PC-9 (cell line): ENCODE measurements around the gene CSTF1. TPM values are rescaled to one million over a fixed set of nuclear protein-coding genes. Genes with fewer than 3 reads are reported as not detected.
A peak's percentile ranks its signal among the peaks of the same experiment; 100 is the strongest.

ENCODE experiments used
- BruUV-seq: library from RNA; stranded (reverse); fragments of 400-500 nt; replicated peaks from 2 replicates; lab custom pipeline; 2021; lab: Mats Ljungman, UMichigan
- CTCF ChIA-PET: fragments of 300-600 bp; sonication (Branson Sonifier 250); formaldehyde crosslinking; loops from one replicate; lab custom pipeline; 2022; ENCODE audit warnings: antibody characterized with exemption; lab: Charles Lee
- POLR2A ChIA-PET: fragments of 300-600 bp; sonication (Branson Sonifier 250); formaldehyde crosslinking; loops from one replicate; lab custom pipeline; 2022; ENCODE audit warnings: antibody characterized with exemption; ENCODE audit not compliant: unreplicated experiment; lab: Charles Lee
- DNase-seq, 2 experiments: peaks; one replicate each; pipeline versions ENCODE4 v3.0.0 to v3.0.0-alpha.2; 2015 to 2022; ENCODE audit warnings: mixed read lengths in 1 of 2
- H2AFZ ChIP-seq: fragments of 200-600 bp; sonication (generic); 2 replicates; pipeline ENCODE4 v1.8.1; 2017; ENCODE audit warnings: antibody characterized with exemption
- H3F3A ChIP-seq: fragments of 200-600 bp; sonication (generic); 2 replicates; pipeline ENCODE4 v1.8.1; 2017; ENCODE audit warnings: antibody characterized with exemption, mild to moderate bottlenecking, low read depth; ENCODE audit not compliant: insufficient read depth
- H3K27ac ChIP-seq: fragments of 200-600 bp; sonication (generic); 2 replicates; pipeline ENCODE4 v1.6.1; 2016; ENCODE audit warnings: mixed run types
- H3K27me3 ChIP-seq: fragments of 200-600 bp; sonication (generic); 2 replicates; pipeline ENCODE4 v1.6.1; 2016; ENCODE audit warnings: low read depth, mixed run types; ENCODE audit not compliant: insufficient read depth
- H3K36me3 ChIP-seq: fragments of 200-600 bp; sonication (generic); 2 replicates; pipeline ENCODE4 v1.6.1; 2016; ENCODE audit warnings: low read depth, mixed run types
- H3K4me1 ChIP-seq: fragments of 200-600 bp; sonication (generic); replicated peaks from 2 replicates; pipeline ENCODE4 v1.6.1; 2016; ENCODE audit warnings: mixed run types; ENCODE audit not compliant: insufficient read depth
- H3K4me2 ChIP-seq: fragments of 200-600 bp; sonication (generic); 2 replicates; pipeline ENCODE4 v1.6.1; 2017; ENCODE audit warnings: mixed run types
- H3K4me3 ChIP-seq: fragments of 200-600 bp; sonication (generic); 2 replicates; pipeline ENCODE4 v1.6.1; 2016; ENCODE audit warnings: mixed run types
- H3K79me2 ChIP-seq: fragments of 200-600 bp; sonication (generic); 2 replicates; pipeline ENCODE4 v1.6.1; 2017; ENCODE audit warnings: low read depth, mixed run types
- H3K9me2 ChIP-seq: fragments of 200-600 bp; sonication (generic); 2 replicates; pipeline ENCODE4 v1.8.1; 2017; ENCODE audit warnings: mild to moderate bottlenecking; ENCODE audit not compliant: insufficient read depth
- H3K9me3 ChIP-seq: fragments of 200-600 bp; sonication (generic); 2 replicates; pipeline ENCODE4 v1.8.1; 2016; ENCODE audit warnings: low read depth; ENCODE audit not compliant: insufficient read depth
- H4K20me1 ChIP-seq: fragments of 200-600 bp; sonication (generic); 2 replicates; pipeline ENCODE4 v1.8.1; 2017; ENCODE audit not compliant: insufficient read depth
- CTCF ChIP-seq: fragments of 200-600 bp; sonication (generic); conservative IDR thresholded peaks from 2 replicates; pipeline ENCODE4 v1.6.1; 2017; ENCODE audit warnings: mixed run types, antibody characterized with exemption, mild to moderate bottlenecking, moderate library complexity
- EZH2 ChIP-seq: fragments of 200-600 bp; sonication (generic); IDR thresholded peaks from 2 replicates; pipeline ENCODE4 v1.8.0; 2017; ENCODE audit warnings: antibody characterized with exemption, low read depth
- intact Hi-C: fragments of 100-400 bp; cut with micrococcal nuclease; formaldehyde crosslinking; loops from one replicate; pipeline ENCODE4 v1.10.0; 2022; ENCODE audit not compliant: unreplicated experiment
- total RNA-seq: library from RNA; stranded (reverse); gene quantifications from 2 replicates; pipeline ENCODE4 v1.2.3, GENCODE V29; 2021

CSTF1 gene
- total RNA-seq, 1 experiment from 2014 or later, result 50.0 TPM

GRCh38 chr20:56393653-56394052, 1.2 kb downstream of the CSTF1 start:
- no peaks in the 10 kb centered on the region for H3K9me2 ChIP-seq
- H3K27ac ChIP-seq, result no peak overlapping the region
- H3K4me3 ChIP-seq, result peak overlapping the region; percentile 76
- no TSS peak for BruUV-seq
- H3K4me1 ChIP-seq, result peaks cover 24% of the 10 kb centered on the region
- intact Hi-C loops, result loop anchor here (2.0 kb wide), 1 partner anchor 75 kb away; the partner anchor contains the start of gene RTF2
- peaks cover 14% of the 10 kb centered on the region; the same call in 1 of the 2 replicates for H3F3A ChIP-seq
- peak overlapping the region; percentile 91 for H3K4me2 ChIP-seq
- TF ChIP-seq CTCF, result no peak
- no peak for TF ChIP-seq EZH2
- peaks cover 66% of the 10 kb centered on the region for H3K79me2 ChIP-seq
- peaks cover 44% of the 10 kb centered on the region for H3K36me3 ChIP-seq
- H4K20me1 ChIP-seq, result peaks cover 6% of the 10 kb centered on the region; the same call in 1 of the 2 replicates
- CTCF ChIA-PET, result no interaction called here
- H3K9me3 ChIP-seq, result no peaks in the 10 kb centered on the region
- POLR2A ChIA-PET, result no interaction called here
- H3K27me3 ChIP-seq, result no peaks in the 10 kb centered on the region
- no peak overlapping the region; the same call in 1 of the 2 replicates for H2AFZ ChIP-seq
- no peak for DNase-seq

- H2AFZ ChIP-seq, result no peak overlapping the region
- H3K9me3 ChIP-seq, result no peaks in the 10 kb centered on the region
- no peak overlapping the region for H3K4me2 ChIP-seq
- CTCF ChIA-PET, result interaction anchor here (0.6 kb wide), 1 partner anchor 31 kb away, joined by 9 read pairs; no protein-coding TSS in a partner anchor
- POLR2A ChIA-PET, result no interaction called here
- H3K27me3 ChIP-seq, result no peaks in the 10 kb centered on the region
- no peak for TF ChIP-seq EZH2
- no peak overlapping the region for H3K4me3 ChIP-seq
- H3K79me2 ChIP-seq, result peaks cover 51% of the 10 kb centered on the region
- intact Hi-C loops, result no loop called here
- H3K36me3 ChIP-seq, result peaks cover 45% of the 10 kb centered on the region
- no peak for DNase-seq
- no peaks in the 10 kb centered on the region for H3K9me2 ChIP-seq
- H3K27ac ChIP-seq, result no peak overlapping the region
- H3F3A ChIP-seq, result peaks cover 18% of the 10 kb centered on the region; the same call in 1 of the 2 replicates
- H3K4me1 ChIP-seq, result peaks cover 19% of the 10 kb centered on the region
- BruUV-seq, result no TSS peak
- H4K20me1 ChIP-seq, result peaks cover 7% of the 10 kb centered on the region; the same call in 1 of the 2 replicates
Measured at GRCh38 chr20:56395166-56395565, 2.7 kb downstream of the CSTF1 start.

- H4K20me1 ChIP-seq, result peaks cover 12% of the 10 kb centered on the region; the same call in 1 of the 2 replicates
- H3K36me3 ChIP-seq, result peaks cover 78% of the 10 kb centered on the region
- CTCF ChIA-PET, result no interaction called here
- no peaks in the 10 kb centered on the region for H3K9me2 ChIP-seq
- TF ChIP-seq EZH2 (no peak), CTCF (peak; percentile 95)
- H3K79me2 ChIP-seq, result peaks cover 21% of the 10 kb centered on the region
- BruUV-seq, result no TSS peak
- intact Hi-C loops, result loop anchor here (1.0 to 10.0 kb wide), 3 partner anchors 69 to 665 kb away; partner anchors contain the start of gene RTF2
- H3K4me3 ChIP-seq, result no peak overlapping the region
- H3K9me3 ChIP-seq, result no peaks in the 10 kb centered on the region
- H2AFZ ChIP-seq, result no peak overlapping the region
- H3K27ac ChIP-seq, result no peak overlapping the region
- no peaks in the 10 kb centered on the region for H3K27me3 ChIP-seq
- peak in 1 of 2 experiments; percentile 34 for DNase-seq
- H3F3A ChIP-seq, result peaks cover 14% of the 10 kb centered on the region; the same call in 1 of the 2 replicates
- no peaks in the 10 kb centered on the region for H3K4me1 ChIP-seq
- H3K4me2 ChIP-seq, result no peak overlapping the region
- POLR2A ChIA-PET, result no interaction called here
Measured at GRCh38 chr20:56400001-56400640, 7.7 kb downstream of the CSTF1 start.
